CD4-positive, alpha-beta T cell treated with Interleukin-6 at 100 ng/mL for 8 hours (primary cell): Measurements from ENCODE around the gene KATNAL1.
A peak's percentile ranks its signal among the peaks of the same experiment; 100 is the strongest.

Experiments
- DNase-seq: peaks from one replicate; pipeline ENCODE4 v3.0.0-alpha.2; 2020; ENCODE audit warnings: mixed read lengths, low spot score

KATNAL1 gene

DNA sequence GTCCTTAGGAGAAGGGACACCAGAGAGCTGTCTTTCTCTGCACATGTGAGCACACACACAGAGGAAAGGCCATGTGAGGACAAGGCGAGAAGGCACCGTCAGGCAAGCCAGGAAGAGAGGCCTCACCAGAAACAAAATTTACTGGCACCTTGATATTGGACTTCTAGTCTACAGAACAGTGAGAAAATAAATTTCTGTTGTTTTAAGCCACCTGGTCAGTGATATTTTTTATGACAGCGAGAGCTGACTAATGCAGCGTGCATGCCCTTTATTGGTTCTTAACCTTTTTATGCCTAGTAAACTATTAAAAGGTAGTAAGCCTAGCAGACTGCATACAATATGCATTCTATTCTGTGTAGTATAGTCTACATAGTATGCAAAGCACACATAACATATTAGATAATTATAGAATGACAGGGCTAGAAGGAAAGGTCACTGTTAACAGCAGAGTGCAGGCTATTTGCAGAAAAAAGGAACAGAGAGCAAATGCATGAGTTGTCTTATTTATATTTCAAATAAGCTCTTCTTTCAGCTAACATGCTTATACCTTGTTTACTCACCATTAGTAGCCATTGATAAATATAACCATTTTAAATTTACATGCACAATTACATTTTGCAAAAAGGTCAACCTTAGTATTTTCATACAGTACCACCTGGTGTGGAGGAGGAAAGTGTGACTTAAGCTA, 25.2 kb upstream of the KATNAL1 start:
- no peak for DNase-seq

DNA sequence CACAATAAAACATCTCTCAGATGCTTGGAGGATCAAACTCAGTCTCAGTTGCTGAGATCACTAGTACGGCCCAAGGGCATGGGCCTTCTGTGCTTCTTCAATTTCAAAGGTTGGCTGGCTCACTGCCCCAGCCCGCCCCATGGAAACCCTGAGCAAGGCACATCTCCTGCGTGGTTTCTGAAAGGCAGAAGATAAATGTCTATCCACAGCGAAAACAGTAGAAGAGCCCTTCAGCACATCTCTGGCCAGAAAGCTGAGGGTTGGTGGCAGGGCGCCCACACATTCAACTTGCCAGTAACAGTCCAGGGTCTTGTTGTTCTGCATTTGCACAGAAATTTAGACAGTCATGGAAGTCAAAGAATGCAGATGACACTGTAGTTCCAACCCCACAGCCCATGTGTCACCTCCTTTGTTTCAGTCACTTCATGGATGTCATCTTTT, 24.0 kb upstream of the KATNAL1 start:
- DNase-seq: no peak

DNA sequence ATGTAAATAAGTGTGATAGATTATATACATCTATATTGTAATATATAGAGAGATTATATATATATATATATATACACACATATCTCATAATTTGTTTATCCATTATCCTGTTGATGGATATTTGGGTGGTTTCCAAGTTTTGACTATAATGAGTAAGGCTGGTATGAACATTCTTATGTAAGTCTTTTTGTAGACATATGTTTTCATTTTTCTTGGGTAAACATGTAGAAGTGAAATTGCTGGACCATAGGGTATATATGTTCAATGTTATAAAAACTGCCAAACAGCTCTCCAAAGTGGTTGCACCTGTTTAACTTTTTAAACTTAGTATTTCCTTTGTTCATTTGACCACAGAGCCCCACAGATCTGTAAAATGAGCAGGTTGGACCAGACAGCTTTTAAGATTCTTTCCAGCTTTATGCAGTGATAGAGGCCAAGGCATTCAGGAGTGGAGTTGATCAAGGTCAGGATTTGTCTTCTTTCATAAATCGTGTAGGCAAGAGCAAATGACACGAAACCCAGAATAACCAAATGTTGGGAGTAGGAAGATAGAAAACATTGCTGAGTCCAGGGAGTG, 21.7 kb upstream of the KATNAL1 start:
- DNase-seq: no peak

DNA sequence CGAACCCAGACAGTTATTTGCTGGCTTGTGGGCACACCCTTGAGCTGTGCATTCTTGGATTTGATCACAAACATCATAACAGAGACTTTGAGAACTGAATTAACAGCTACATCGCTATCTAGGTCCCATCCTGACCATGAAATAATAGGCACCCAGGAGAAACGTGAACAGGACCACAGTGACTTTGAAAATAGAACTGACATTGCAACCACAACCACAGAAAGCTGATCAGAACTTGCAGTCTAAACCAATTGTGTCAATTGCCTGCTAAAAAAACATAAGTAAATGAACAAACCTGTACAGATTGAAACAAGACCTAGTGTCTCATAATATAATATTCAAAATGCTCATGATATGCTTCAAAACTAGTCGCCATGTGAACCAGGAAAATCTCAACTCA, 18.3 kb upstream of the KATNAL1 start:
- no peak for DNase-seq

DNA sequence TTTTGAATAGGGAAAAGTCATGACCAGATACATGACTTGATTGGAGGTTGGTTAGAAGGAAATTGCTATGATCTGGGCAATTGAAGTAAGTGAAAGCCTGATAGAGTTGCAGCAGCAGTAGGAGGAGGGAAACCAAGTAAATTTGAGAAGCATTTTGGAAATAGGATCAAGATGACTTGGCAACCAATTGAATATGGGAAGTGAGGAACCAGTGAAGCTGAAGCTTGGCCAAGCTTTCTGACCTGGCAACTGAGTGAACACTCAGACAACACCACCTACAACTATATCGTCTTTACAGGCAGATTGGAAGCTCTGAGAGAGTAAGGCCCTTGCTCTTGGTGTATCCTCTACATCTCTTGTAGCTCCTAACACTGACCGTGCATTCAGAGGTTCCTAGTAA, 16.2 kb upstream of the KATNAL1 start:
- DNase-seq: no peak

DNA sequence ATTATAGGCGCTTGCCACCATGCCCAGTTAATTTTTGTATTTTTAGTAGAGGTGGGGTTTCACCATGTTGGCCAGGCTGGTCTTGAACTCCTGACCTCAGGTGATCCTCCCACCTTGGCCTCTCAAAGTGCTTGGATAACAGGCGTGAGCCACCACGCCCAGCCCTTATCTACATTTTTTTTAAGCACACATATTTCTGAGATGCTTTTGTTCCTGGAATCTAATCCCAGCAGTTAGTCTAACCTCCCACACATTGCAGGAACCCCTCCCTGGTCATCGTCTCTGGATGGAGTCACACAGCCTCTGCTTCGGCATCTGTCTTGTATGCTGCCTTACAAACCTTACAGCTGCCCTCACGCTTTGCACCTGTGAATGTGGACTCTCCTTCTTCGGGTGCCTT, 15.1 kb upstream of the KATNAL1 start:
- no peak for DNase-seq

DNA sequence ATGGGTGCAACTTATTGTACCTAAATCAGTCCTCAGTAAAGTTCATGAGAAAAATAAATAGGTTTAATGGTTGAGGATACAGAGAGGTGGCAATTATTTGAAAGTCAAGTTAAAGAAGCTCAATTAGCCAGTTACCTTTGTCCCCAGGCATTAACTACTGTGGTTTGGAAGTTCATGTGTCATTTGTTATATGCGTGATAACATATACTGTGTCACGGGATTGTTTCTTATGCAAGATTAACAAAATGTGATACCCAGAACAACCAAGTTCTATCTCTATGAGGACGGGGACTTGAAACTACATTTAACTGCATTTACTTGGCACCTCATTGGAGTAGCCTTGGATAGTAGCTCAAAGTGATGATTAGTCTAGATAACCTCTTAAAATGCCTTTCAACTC, 13.9 kb upstream of the KATNAL1 start:
- no peak for DNase-seq

DNA sequence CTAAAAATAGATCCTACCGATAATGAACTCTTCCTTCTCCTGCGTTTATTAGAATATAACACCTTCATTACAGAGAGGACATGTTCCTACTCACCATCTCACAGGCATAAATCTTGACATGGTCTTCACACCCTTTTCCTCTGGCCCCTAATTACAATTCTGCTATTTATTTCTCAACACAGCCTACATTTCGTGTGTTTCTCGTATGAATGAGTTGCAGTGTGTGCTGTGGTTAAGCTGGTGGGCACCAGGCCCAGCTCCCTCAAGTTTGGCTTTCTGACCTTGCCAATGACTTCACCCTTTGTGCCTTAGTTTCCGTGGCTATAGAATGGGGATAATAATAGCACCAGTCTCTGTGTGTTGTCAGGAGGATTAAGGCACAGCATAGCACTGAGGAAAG, 12.3 kb upstream of the KATNAL1 start:
- no peak for DNase-seq

DNA sequence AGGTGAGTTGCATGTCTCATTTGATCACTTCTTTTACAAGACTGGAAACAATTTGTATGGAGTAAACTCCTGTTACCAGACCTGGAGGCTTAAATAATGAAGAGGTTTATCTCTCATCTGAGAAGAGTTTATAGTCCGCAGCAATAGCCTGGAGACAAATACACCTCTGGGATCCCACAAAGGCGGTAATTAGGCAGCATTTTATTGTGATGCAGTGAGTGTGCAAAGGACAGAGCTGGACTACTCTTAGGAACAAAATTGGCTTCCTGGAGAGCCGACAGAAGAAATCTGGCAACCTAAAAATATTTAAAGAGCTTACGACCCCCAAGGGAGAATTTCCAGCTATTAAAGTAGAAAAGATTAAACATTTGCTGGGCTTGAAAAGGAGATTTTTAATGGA, 11.8 kb upstream of the KATNAL1 start:
- no peak for DNase-seq

DNA sequence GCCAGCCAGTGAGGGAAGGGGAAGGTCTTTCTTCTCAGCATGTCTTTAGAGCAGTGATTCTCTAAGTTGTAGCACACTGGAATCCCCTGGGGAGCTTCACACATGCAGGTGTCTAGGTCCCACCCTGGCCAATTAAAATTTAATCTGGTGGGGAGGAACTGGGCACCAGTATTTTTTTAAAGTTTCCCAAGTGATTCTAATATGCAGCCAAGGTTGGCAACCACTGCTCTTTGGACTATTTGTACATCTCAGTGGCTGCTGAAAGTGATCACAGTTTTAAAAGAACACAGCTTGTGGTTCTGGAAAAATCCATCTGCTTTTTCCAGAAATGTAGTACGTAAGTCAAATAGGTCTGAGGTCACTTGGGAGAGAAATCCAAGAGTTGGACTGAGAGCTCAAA, 10.7 kb upstream of the KATNAL1 start:
- DNase-seq: no peak

DNA sequence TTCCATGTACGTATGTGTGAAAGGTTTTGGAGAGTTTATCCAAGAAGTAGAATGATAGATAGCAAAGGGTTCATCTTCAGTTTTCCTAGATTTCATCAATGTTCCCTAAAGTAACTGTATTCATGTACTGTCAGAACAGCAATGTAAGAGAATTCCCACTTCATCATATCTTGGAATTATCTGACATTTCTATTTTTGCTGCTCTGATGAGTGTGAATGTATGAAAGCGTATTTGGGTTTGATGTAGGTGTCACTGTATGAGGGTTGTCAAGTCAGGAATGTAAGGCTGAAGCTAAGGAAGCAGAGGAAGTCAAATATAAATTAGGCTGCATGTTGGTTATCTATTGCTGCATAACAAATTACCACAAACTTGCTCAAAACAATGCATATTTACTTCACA, 7.2 kb upstream of the KATNAL1 start:
- no peak for DNase-seq

DNA sequence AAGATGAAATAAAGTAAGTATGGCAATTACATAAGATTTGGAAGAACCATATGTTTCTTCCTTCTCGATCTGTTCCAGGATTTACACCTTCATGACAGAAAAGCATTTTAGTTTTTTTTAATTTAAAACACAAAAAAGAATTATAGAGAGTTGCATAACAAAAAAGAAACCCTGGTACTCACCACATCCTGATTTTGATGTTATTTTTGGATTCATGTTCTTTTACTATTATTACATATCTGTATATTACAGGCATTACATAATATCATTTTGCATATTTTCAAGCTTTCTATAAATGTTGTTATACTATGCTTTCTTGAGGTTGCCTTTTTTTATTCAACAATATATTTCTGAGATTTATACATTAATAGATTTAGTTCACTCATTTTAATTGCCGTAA, 6.7 kb upstream of the KATNAL1 start:
- DNase-seq: no peak

DNA sequence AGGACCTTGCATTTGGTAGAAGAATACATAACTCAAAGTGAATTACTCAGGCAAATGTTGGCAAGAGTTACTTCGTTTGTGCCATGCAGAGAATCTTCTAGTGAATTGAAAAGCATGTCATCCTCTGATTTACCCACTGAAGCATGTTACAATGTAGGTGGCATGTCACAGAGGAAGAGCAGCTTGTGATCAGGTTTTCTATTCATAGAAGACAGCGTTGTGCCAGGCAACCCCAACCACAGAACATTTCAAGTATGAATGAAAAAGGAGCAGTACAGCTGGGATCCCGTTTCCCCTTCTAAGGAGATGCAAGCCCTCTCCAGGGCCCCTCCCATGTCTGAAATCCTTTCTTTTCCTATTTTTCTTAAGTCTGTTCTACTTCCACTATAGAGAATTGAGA, 6.0 kb upstream of the KATNAL1 start:
- DNase-seq: no peak

DNA sequence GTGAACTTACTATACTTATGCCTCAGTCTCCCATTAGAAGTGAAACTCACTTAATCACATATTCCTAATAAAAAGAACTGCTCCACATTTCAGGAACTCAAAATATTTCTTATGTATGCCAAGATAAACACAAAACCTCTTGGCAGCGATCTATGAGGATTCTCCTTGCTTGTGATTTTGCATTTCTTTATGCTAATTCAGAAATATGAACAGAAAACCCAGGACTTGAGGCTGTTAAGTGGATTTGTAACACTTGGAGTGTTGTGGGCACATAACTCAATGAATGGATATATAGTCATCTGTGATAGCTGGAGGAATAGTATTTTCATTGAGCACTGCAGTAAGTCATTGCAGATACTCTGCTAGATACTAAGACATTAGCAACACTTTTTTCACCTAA, 5.6 kb upstream of the KATNAL1 start:
- no peak for DNase-seq

DNA sequence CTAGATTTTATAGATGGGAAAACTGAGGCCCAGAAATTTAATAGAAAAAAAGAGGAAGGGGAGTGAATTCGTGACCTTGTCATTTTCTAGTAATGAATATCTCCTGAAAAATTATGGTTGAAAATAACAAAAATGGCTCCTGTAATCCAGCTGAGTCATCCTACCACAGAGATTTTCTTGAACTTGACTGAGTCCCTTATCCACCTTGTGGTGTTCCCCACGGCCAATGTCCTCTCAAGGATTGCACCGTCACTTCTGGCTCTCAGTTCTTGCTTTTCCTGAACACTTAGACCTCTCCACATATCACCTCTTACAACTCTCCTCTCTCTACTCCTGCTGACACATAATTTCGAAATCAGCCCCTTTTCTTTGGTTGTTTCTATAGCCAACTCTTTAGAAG, 1.2 kb upstream of the KATNAL1 start:
- DNase-seq: no peak

DNA sequence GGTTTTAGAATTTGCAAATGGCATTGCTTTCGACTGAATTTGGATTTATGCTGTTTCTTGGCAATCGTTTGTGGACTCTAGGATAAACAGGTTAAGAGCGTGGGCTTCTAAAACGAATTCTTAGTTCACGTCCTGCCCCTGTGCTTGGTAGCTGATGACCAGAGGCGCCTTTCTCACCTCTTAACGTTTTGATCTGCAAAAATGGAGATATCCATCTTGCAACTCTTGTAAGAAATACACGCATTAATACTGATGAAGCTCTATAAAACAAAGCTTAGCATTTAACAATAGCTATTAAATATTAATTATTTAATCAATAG, 580 bp upstream of the KATNAL1 start:
- DNase-seq: no peak

DNA sequence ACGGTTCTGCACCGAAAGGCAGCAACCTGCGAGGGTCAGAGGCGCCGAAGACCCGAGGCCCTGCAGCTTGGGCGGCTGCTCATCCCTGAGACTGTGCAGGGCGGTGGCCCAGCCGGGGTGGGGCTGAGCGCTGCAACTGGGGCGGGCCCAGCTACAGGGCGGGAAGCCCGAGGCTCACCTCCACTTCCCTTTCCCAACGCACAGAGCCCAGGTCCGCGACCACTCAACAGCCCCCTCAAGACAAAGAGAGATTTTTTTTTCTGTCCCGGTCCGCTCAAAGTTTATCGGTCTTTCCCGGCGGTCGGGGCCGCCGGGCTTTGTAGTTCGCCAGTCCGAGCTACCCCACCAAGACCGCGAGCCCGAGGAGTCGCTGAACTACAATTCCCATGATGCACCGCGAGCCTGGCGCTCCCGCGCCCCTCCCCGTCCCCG, 573 bp downstream of the KATNAL1 start:
- DNase-seq: peak; percentile 88

DNA sequence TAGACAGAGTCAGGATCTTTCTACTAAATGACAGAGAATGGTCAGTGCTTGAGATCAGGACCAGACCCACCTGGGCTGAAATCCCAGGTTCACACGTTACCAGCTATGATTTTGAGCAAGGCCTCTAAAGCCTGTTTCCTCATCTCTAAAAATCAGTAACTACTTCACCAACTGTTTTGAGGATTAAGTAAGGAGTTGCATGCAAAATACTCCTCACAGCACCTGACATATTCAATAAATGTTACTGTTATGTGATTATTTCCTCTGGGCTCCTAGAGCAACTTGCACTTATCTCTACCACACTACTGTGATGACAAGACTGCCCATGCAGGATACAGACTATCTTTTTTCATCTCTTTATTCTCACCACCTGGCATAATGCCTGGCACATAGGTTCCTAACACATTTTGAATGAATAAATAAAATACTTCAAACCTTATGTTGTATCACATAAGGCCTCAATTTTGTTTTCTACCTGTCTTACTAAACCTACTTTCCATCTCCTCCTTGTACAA, 1.8 kb downstream of the KATNAL1 start:
- no peak for DNase-seq

DNA sequence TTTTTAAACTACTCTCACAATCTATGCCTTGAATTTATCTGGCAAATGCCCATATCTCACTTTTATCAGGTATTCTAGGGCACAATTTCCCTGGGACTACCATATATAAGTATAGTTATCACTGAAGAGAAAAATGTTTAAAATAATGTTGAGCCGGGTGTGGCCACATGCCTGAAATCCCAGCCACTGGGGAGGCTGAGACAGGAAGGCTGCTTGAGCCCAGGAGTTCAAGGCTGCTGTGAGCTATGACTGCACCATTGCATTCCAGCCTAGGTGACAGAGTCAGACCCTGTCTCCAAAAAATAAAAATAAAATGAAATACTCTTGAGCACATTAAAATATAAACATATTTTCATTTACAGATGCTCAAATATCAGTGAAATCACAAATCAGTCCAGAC, 4.1 kb downstream of the KATNAL1 start:
- DNase-seq: no peak

DNA sequence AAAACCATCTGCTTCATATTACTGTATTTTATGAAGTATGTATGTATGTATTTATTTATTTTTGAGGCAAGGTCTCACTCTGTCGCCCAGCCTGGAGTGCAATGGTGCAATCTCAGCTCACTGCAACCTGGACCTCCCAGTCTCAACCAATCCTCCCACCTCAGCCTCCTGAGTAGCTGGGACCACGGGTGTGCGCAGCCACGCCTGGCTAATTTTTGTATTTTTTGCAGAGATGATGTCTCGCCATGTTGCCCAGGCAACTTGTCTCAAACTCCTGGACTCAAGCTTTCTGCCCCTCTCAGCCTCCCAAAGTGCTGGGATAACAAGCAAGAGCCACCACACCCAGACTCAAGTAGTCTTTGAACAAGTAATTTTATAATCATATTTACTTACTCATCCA, 5.5 kb downstream of the KATNAL1 start:
- DNase-seq: no peak

DNA sequence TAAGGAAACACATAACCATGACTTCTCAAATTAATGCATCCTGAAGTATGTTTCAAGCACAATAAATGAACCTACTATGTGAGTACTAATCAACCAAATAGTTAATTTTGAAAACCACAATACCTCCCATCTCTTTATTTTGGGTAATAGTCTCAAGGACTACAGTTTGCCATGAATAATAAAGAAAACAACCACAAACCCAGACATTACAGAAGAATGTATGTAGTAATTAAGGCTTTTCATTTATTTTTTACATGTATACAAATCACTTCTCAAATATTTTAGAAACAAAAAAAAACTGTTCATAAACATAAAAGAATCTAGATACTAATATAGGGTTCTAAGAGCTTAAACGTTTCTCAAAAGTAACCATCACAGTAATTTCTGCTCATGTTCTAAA, 6.8 kb downstream of the KATNAL1 start:
- DNase-seq: no peak

DNA sequence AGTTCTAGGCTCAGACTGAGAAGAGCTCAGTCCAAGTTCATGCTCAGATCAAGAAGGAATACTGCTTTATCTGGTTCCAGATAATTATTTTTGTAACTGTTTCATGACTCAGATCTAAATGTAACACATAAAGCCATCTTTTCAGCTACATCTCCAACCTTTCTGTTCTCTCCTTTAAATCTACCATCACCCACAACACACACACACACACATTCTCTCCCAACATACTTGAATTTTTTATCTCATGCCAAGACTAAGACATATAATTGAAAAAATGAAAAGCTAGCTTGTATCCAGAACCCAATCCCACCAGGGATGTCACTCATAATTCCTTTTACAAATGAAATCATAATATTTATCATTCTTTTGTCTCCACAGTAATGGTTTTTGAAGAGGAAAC, 7.6 kb downstream of the KATNAL1 start:
- no peak for DNase-seq

DNA sequence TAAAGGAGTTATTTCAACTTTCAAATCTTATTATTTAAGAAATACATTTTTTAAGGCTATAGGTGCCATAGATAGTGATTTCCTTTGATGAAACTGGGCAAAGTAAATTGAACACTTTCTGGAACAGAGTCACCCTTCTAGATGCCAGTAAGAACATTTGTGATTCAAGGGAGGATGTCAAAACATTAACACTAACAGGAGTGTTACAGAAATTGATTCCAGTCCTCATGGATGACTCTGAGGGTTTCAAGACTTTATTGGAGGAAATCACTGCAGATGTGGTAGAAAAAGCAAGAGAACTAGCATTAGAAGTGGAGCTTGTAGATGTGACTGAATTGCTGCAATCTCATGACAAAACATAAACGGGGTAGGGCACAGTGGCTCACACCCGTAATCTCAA, 12.2 kb downstream of the KATNAL1 start:
- no peak for DNase-seq

DNA sequence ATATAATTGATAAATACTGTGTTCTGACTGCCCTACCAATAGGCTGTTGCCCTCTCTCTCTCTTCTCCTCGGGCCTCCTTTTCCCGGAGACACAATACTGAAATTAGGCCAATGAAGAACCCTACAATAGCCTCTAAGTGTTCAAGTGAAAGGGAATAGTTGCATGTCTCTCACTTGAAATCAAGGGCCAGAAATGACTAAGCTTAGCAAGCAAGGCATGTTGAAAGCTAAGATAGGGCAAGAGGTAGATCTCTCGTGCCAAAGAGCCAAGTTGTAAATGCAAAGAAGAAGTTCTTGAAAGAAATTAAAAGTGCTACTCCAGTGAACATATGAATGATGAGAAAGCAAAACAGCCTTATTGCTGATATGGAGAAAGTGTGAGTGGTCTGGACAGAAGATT, 13.3 kb downstream of the KATNAL1 start:
- DNase-seq: no peak
